Transverse colon (tissue), 4 donors: Measurements from ENCODE around the gene HIRIP3.

Source experiments
- CTCF ChIP-seq, 5 experiments: fragments of 200-600 bp in 3 of 5; fragments of 450-650 bp in 2 of 5; sonication (generic) in 3 of 5; IDR thresholded peaks; 1 replicate in 2 of 5; 2 replicates in 3 of 5; pipeline ENCODE4 v1.5.1; 2016 to 2017; ENCODE audit warnings: antibody characterized with exemption in 5 of 5, inconsistent platforms in 3 of 5, mild to moderate bottlenecking in 2 of 5, moderate library complexity in 1 of 5
- POLR2AphosphoS5 ChIP-seq, 3 donors: sonication (generic); formaldehyde crosslinking; IDR thresholded peaks; one replicate each; pipeline ENCODE4 v1.6.1; 2016; ENCODE audit warnings: antibody characterized with exemption in 3 of 3

DNA sequence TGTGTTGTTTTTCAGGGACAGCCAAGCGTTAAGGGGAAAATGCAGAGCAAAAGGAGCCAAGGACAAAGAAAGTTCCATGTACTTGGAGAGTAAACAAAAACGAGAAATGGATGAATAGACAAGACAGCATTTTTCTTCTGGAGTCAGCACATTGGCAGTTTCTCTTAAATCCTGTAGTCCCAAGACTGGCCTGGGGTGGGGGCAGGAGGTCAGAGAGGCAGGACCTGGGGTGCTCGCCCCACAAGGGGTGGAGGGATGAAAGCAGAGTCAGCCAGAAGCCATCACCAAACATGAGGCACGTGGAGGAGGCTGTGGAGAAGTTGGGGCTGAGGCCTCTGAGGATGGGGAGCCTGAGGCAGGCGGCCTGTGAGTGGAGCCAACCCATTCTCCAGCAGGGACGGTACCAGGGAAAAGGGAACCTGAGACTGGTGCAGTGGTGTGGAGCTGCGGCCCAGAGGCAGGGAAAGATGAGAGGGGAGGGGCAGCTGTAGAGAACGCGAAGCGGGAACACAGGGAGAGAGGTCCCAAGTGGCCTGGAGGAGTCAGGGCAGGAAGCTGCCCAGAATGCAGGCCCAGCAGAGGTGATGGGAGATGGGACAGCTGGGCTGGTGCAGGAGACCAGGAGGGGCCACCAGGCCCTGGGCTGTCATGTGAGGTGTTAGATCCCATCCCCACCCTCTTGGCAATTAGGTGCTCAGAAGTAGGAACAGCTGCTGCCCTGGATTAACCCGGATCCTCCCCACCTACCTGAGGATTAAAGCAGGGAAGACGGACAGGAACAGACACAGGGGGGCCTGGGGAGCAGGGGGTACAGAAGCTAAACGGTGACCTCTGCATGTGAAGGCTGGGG, 32.4 kb upstream of the HIRIP3 start:
- no peak for TF ChIP-seq CTCF (IDR thresholded peaks at IDR 0.05)
- no peak for TF ChIP-seq POLR2AphosphoS5 (IDR thresholded peaks at IDR 0.05)
